Measurements from ENCODE around the gene KDM4B.

The KDM4B gene

DNA sequence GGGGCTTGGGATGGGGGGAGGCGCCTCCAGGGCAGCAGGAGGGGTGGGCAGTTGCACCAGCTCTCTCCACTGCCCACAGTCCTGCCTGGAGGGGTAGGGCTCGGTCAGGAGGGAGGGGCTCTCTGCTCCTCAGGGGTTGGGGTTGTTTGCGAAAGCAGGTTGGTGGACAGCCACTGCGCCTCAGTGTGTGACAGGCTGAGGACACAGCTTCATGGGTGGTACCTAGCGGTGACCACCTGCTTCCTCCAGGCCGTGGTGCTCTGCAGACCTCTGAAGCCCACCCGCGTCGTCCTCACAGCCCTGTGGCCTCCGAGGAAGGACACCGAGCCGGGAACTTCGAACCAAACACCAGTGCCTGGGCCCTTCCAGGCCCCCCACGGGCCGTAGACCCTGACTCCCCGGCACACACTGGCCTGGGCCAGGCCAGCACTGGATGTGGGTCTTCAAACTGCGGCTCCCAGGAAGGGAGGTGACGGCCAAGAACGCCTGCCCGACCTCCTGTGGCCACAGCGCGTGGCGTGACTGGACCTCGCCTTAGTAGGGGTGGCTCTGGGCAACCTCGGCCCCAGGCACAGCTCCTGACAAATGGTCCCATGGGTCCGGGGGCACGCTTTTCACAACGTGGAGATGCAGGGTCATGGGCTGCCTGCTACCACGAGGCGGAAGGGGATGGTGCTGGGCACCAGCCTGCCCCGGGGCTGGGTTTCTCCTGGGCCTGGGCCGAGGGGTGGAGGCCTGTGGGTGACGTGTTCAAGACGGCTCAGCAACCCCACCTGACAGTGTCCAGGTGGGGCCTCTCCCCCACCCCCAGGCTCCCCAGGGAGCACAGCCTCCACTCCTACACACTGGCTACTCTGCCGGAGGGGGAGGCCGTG is 173.2 kb downstream of the KDM4B start:
- no peak for DNase-seq

DNA sequence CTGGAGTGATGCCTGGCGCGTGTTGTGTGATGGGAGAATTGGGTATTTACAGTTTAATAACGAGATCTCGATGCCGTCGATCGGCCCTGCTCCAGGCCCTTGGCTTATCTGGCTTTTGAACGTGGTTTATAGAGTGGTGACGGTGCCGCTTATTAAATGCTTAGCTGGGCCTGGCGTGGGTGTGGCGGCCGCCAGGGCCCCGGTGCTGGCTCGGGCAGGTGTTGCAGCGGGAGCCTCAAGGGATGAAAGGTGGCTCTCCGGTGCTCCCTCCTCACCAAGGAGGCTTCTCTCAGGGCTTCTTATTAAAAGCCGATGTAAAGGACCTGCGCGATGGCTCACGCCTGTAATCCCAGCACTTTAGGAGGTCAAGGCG is 173.8 kb downstream of the KDM4B start:
- no peak for DNase-seq

DNA sequence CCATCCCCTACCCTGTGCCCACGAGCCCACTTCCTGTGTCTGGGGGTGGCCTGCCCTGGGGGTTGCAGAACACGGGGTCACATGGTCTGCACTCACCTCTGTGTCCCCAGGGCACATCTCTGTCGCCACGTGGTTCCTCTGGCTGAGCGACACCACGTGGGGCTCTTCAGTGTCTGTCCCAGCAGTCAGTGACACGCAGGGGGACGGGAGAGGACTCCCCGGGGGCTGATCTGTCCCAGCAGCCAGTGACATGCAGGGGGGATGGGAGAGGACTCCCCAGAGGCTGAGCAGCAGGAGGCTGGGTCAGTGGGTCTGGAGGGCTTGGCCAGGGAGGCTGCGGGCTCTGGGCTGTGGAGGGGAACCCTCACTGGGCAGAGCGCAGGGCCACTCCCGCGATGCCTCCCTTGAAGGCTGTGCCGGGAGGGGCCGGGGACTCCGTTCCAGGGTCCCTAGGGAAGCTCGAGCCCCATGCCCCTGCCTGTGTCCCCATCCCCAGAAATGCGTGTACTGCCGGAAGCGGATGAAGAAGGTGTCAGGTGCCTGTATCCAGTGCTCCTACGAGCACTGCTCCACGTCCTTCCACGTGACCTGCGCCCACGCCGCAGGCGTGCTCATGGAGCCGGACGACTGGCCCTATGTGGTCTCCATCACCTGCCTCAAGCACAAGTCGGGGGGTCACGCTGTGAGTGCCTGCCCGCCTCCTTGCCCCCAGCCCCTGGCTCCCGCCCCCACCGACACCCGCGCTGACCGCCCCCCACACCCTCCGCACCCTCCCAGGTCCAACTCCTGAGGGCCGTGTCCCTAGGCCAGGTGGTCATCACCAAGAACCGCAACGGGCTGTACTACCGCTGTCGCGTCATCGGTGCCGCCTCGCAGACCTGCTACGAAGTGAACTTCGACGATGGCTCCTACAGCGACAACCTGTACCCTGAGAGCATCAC is 174.8 kb downstream of the KDM4B start:
- DNase-seq, result no peak

DNA sequence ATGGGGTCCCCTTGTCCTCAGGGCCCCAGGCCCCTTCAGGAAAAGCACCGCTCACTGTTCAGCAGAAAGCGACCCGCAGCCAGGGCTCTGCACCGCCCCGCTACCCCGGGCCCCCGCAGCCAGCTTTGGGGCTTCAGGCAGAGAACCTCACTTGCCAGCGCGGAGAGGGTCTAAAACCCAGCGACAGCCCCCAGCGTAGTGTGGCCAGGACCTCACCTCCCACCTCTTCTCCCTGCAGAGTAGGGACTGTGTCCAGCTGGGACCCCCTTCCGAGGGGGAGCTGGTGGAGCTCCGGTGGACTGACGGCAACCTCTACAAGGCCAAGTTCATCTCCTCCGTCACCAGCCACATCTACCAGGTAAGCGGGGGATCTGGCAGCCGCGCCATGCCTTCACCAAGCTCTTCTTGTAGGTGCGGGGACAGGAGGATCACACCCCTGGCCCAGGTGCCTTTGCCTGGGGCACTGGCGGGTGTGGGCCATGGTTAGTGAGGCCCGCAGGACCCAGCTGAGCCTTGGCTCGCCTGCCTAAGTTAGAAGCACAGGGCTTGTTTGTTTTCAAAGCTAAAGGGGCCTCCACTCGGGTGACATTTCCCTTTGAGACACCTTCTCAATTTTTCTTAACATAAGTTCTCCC is 175.7 kb downstream of the KDM4B start:
- no peak for DNase-seq

DNA sequence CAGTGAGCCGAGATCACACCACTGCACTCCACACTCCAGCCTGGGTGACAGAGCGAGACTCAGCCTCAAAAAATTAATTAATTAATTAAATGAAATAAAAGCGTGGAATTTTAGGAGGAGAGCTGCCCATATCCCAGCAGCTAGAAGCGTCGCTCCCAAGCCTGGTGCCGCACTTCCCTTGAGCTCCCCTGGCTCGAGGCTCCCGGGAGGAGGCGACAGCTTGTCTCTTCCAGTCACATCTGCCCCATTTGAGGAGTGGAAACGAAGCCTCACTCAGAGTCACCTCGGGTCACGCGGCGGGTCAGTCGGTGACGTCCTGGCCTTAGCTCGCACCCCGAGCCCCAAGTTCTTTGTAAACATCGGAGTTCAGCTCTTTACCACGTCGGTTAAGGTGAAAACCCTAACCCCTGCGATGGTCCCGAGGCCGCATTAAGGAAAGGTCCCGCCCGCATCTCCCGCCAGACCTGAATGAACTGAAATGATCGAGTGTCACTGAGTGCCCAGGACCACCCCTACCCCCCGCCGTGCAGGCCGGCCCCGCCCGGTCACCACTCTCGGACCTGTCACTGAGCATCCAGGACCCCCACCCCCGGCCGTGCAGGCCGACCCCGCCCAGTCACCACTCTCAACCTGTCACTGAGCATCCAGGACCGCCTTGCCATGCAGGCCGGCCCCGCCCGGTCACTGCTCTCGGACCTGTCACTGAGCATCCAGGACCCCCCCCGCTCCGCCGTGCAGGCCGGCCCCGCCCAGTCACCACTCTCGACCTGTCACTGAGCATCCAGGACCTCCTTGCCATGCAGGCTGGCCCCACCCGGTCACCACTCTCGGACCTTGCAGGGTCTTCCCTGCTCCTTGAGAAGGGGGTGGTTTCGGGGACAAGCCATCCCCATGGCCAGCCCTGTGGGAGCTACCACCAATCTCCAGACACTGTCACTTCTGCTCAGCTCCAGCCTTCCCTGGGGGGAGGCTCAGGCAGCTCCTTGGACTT is 176.9 kb downstream of the KDM4B start:
- no peak for DNase-seq

DNA sequence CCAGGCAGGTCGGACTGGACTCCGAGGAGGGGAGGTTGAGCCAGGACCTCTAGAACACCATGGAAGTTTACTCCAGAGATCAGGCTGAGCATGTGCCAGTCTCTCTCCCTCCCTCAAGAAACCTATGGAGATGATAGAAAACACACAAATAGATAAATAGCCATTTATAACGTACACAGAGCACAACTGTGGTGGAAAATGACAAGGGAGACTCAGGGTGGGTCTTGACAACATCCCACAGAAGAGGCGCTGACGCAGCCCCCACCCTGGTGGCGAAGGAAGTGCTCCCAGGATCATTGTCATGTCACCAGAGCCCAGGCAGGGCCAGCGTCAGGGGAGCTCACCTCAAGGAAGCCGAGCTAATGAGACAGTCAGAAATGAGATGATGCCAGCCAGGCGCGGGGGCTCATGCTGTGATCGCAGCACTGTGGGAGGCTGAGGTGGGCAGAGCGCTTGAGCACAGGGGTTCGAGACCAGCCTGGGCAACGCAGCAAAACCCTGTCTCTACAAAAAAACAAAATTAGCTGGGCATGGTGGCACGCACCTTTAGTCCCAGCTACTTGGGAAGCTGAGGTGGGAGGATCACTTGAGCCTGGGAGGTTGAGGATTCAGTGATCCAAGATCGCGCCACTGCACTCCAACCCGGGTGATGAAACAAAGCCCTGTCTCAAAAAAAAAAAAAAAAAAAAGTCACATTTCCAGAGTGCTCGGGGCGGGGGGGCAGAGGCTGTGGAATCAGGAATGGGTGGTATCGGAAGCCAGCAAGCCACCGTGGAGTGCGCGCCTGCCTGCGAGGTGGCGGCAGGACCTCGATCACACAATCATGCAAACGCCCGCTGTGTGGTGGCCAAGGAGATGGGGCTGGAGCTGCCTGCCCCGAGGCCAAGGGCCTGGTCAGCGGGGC is 178.4 kb downstream of the KDM4B start:
- DNase-seq, result no peak

DNA sequence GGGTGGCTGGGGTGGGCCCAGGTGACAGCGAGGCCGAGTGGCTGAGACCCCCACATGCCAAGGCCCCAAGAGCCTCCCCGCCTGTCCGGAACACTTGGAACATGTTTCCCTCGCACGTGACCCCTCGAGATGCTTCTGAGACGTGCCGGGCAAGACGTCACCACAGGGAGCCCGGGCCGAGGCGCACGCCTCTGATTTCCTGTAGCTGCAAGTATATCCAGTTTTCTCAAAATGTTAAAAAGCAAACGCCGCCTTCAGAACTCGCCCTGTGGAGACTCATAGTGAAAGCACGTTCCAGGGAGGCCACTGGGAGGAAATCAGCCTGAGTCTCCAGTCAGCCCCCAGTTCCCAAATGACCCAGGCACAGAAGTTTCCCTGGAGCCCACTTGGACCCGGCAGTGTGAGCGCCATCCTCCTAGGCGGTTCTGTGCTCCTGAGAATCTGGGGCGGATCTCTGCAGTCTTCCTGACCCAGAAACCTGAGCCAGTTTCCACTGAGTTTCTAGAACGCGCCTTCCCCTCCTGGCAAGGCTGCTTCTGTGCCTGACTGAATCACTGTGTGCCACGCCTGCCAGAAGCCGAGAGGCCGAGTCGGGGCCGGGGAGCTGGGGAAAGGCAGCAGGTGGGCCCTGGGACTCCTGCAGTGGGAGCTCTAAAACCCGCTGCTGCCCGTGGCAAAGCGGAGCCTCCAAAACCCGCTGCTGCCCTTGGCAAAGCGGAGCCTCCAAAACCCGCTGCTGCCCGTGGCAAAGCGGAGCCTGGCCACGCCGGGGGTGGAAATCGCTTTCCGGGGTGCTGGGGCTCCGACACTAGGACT is 179.3 kb downstream of the KDM4B start:
- DNase-seq, result no peak

DNA sequence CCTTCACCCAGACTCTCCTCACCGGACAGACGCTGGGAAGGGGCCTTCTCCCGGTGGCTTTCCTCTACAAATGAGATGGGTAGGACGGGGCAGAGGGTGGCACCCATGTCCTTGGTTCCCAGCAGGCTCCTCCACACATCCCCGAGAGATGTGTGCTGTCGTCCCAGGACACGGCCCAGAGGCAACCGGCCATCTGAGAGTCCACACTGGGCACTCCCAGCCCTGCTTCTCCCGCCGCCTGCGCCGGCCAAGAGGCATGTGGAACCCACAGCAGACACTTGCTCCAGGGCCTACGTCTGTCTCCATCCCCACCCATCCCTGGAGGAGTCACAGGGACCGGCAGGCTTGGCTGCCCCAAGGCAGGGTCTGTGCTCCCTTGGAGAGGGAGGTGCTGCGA is 179.9 kb downstream of the KDM4B start:
- DNase-seq, result no peak

DNA sequence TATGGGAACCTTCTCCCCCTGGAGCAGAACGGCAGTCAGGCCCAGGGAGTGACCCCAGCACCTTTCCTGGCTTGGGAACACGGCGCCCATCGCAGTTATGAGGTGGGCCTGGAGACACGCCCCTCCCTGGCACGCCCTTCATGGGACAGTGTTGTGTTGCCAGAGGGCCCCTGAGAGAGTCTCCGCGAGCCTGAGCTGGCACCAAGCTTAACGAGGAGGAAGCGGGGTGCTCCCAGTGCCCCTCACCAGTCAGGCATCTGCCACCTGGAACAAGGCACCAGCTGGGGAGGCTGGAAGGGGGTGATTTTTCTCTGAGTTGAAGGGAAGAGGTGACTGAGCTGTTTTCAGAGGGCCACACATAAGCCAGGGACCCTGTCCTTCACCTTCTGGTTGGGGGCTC is 180.6 kb downstream of the KDM4B start:
- no peak for DNase-seq

DNA sequence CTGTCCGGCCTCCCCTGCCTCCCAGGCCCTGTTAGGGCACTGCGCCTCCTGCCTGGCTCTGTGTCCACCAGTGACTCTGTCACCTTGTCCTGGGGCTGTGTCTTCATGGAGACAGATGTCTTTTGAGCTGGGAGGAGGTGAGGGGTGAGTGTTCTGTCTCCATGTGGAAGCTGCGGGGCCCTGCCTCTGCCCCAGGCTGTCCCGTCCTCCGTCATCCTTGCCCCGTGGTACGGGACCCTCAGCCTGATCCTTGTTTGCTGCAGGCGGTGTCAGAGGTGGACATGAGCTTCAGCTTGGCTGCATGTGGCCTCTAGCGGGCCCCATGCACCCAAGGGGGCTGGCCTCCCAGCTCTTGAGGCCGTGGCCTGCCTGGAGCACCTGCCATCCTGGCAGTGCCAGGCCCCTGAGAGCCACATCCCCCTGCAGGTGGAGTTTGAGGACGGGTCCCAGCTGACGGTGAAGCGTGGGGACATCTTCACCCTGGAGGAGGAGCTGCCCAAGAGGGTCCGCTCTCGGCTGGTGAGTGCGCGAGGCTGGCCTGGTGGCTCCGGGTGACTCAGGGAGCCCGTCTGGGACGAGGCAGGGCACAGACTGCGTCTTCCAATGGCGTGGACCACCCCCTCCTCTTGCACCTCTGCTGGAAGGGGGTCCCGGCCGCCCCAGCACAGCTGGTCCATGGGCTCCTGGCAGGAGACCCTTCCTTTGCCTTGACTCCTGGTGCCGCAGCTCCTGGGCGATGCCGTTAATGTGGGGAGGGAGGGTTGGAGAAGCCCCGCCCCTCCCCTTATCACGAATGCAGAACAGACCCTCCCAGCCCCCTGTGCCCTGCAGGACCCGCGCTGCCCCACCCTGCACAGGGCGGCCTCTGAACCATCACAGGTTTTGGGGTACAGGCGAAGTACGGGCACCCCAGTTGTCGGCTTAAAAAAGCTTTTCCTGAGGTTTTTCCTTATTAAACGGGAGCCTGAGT is 181.3 kb downstream of the KDM4B start:
- no peak for DNase-seq

DNA sequence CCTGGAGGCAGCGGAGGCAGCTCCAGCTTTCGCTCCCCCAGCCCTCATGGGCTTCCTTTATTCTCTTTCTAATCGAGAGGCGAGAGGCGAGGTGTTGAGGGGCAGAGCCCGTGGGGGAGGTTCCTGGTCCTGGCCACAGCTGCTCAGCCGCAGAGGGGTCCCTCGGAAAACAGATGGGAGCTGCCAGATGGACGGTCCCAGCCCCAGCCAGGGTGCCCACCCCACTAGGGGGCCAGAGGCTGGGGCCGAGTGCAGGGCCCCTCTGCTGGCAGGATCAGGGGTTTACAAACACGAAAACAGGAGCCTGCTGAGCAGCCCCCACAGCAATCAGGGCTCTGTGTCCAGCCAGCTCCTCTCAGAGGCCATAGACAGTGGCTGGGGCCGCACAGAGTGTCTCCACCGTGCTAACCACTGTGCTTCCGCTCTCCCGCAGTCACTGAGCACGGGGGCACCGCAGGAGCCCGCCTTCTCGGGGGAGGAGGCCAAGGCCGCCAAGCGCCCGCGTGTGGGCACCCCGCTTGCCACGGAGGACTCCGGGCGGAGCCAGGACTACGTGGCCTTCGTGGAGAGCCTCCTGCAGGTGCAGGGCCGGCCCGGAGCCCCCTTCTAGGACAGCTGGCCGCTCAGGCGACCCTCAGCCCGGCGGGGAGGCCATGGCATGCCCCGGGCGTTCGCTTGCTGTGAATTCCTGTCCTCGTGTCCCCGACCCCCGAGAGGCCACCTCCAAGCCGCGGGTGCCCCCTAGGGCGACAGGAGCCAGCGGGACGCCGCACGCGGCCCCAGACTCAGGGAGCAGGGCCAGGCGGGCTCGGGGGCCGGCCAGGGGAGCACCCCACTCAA is 182.2 kb downstream of the KDM4B start:
- DNase-seq, result no peak

DNA sequence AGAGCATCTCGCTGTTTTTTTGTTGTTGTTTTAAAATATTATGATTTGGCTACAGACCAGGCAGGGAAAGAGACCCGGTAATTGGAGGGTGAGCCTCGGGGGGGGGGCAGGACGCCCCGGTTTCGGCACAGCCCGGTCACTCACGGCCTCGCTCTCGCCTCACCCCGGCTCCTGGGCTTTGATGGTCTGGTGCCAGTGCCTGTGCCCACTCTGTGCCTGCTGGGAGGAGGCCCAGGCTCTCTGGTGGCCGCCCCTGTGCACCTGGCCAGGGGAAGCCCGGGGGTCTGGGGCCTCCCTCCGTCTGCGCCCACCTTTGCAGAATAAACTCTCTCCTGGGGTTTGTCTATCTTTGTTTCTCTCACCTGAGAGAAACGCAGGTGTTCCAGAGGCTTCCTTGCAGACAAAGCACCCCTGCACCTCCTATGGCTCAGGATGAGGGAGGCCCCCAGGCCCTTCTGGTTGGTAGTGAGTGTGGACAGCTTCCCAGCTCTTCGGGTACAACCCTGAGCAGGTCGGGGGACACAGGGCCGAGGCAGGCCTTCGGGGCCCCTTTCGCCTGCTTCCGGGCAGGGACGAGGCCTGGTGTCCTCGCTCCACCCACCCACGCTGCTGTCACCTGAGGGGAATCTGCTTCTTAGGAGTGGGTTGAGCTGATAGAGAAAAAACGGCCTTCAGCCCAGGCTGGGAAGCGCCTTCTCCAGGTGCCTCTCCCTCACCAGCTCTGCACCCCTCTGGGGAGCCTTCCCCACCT is 183.3 kb downstream of the KDM4B start:
- no peak for DNase-seq

DNA sequence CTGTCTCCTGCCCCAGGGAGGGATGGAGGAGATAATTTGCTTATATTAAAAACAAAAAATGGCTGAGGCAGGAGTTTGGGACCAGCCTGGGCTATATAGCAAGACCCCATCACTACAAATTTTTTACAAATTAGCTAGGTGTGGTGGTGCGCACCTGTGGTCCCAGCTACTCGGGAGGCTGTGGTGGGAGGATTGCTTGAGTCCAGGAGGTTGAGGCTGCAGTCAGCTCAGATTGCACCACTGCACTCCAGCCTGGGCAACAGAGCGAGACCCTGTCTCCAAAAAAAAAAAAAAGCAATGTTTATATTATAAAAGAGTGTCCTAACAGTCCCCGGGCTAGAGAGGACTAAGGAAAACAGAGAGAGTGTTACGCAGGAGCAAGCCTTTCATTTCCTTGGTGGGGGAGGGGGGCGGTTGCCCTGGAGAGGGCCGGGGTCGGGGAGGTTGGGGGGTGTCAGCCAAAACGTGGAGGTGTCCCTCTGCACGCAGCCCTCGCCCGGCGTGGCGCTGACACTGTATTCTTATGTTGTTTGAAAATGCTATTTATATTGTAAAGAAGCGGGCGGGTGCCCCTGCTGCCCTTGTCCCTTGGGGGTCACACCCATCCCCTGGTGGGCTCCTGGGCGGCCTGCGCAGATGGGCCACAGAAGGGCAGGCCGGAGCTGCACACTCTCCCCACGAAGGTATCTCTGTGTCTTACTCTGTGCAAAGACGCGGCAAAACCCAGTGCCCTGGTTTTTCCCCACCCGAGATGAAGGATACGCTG is 184.0 kb downstream of the KDM4B start:
- DNase-seq, result no peak

DNA sequence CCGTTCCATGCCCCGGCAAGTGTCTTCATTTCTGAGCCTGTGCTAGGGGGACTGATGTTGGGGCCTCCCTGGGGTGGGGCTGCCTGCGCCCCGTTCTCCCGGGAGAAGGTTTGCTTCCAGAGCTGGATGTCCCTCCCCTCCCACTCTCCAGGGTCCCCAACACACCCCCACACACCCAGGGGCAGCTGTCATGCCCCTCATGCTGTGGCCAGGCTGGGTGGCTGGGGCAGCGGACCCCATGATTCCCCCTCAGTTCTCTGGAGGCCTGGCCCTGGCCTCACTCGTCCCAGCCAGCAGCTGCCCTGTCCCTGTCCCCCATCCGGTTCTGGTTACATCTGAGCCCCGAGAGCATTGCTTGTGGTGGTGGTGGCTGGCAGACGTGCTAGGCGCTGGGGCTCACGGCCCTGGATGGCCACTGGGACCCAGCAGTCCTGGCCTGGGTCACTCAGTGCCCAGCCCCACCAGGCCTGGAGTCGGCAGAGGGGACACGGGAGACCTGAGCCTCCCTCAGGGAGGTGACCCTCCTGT is 184.8 kb downstream of the KDM4B start:
- DNase-seq, result no peak

DNA sequence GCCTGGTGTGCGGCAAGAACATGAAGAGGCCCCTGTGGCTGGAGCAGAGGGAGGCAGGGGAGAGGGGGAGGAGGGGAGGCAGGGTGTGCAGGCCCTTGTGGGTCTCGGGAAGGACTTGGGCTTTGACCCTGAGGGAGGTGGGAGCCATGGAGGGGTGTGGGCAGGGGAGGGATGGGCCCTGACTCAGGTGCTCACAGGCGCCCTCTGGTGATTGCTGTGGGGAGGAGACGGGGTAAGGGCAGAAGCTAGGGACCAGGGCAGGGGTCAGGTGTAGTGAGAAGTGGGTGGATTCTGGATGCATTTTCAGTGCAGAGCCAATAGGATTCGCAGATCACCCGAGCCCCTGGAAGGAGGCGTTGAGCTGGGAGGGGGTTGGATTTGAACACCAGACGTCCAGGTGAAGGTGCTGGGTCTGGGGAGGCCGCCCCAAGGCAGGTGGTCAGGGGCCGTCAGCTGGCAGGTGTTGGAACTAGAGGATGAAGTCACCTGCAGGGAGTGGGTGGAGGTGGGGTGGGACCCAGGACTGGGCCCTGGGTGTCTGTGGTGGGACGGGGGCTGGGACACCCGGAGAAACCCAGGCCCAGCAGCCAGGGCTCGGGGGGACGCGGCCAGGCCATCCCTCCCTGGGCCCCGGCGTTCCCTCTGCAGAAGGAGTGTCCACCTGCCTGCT is 185.4 kb downstream of the KDM4B start:
- no peak for DNase-seq

All from NCI-H2081 (cell line).